Vagina (tissue), 2 donors: ENCODE data around the gene SCAMP4. TPM values are rescaled to one million over a fixed set of nuclear protein-coding genes. Genes with fewer than 3 reads are reported as not detected.
A peak's percentile ranks its signal among the peaks of the same experiment; 100 is the strongest.

Experiments
- DNase-seq, 2 donors: peaks; one replicate each; pipeline ENCODE4 v3.0.0-alpha.2; 2017; ENCODE audit errors: extremely low spot score in 2 of 2
- H3K27ac ChIP-seq: fragments of 200-600 bp; sonication (generic); one replicate; pipeline ENCODE4 v1.5.1; 2019
- H3K27me3 ChIP-seq: fragments of 200-600 bp; sonication (generic); one replicate; pipeline ENCODE4 v1.5.1; 2019
- H3K36me3 ChIP-seq, 2 donors: fragments of 200-600 bp; sonication (generic); one replicate each; pipeline ENCODE4 v1.5.1; 2017 to 2019
- H3K4me1 ChIP-seq: fragments of 200-600 bp; sonication (generic); one replicate; pipeline ENCODE4 v1.5.1; 2019
- H3K4me3 ChIP-seq, 2 donors: fragments of 200-600 bp; sonication (generic); 1 replicate in 1 of 2; 2 replicates in 1 of 2; pipeline ENCODE4 v1.5.1; 2016 to 2019
- H3K9me3 ChIP-seq: fragments of 200-600 bp; sonication (generic); one replicate; pipeline ENCODE4 v1.5.1; 2019
- POLR2A ChIP-seq, 2 donors: fragments of 450-650 bp; IDR thresholded peaks; one replicate each; pipeline ENCODE4 v1.6.1; 2017; ENCODE audit warnings: antibody characterized with exemption in 2 of 2, mild to moderate bottlenecking in 2 of 2, moderate library complexity in 2 of 2
- POLR2AphosphoS5 ChIP-seq, 2 donors: sonication (generic); formaldehyde crosslinking; IDR thresholded peaks; one replicate each; pipeline ENCODE4 v1.9.0; 2017; ENCODE audit warnings: antibody characterized with exemption in 2 of 2, mild to moderate bottlenecking in 2 of 2, low read depth in 1 of 2; ENCODE audit not compliant: insufficient read depth in 1 of 2
- intact Hi-C: fragments of 100-400 bp; cut with DNase I; formaldehyde crosslinking; loops from one replicate; pipeline ENCODE4 v1.15.1; 2023
- total RNA-seq: library from RNA; depleted of rRNA; stranded (reverse); fragments of >200 nt; gene quantifications from one replicate; pipeline ENCODE4 v1.2.3, GENCODE V29; 2016
- TF ChIP-seq, protein P1 (sequence below), 3 experiments: fragments of 450-650 bp in 2 of 3; fragments of 200-600 bp in 1 of 3; sonication (generic) in 1 of 3; IDR thresholded peaks; one replicate each; pipeline ENCODE4 v1.5.1; 2017 to 2019; ENCODE audit warnings: antibody characterized with exemption in 3 of 3, mild to moderate bottlenecking in 2 of 3, moderate library complexity in 2 of 3

Gene SCAMP4
- total RNA-seq, 1 donor from 2014 or later, result 51.3 TPM

GRCh38 chr19:1924320-1924961 is 19.2 kb downstream of the SCAMP4 start:
- peaks cover 0 to 23% of the 10 kb centered on the region in 2 donors for H3K36me3 ChIP-seq

GRCh38 chr19:1925544-1925943 is 20.3 kb downstream of the SCAMP4 start:
- TF ChIP-seq, protein P1, sequence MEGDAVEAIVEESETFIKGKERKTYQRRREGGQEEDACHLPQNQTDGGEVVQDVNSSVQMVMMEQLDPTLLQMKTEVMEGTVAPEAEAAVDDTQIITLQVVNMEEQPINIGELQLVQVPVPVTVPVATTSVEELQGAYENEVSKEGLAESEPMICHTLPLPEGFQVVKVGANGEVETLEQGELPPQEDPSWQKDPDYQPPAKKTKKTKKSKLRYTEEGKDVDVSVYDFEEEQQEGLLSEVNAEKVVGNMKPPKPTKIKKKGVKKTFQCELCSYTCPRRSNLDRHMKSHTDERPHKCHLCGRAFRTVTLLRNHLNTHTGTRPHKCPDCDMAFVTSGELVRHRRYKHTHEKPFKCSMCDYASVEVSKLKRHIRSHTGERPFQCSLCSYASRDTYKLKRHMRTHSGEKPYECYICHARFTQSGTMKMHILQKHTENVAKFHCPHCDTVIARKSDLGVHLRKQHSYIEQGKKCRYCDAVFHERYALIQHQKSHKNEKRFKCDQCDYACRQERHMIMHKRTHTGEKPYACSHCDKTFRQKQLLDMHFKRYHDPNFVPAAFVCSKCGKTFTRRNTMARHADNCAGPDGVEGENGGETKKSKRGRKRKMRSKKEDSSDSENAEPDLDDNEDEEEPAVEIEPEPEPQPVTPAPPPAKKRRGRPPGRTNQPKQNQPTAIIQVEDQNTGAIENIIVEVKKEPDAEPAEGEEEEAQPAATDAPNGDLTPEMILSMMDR (IDR thresholded peaks at IDR 0.05), result no peak
- TF ChIP-seq POLR2A (IDR thresholded peaks at IDR 0.05) (no peak), POLR2AphosphoS5 (IDR thresholded peaks at IDR 0.05; ENCODE audit: insufficient read depth in 1 of 2, low read depth in 1 of 2) (no peak)
- DNase-seq, result no peak
- H3K4me1 ChIP-seq, result peaks cover 14% of the 10 kb centered on the region
- H3K27me3 ChIP-seq, result no peaks in the 10 kb centered on the region
- H3K9me3 ChIP-seq, result no peaks in the 10 kb centered on the region
- intact Hi-C loops, result loop anchor here (5.0 kb wide), 1 partner anchor 147 kb away; no protein-coding TSS in a partner anchor
- no peak overlapping the region for H3K27ac ChIP-seq
- no peak overlapping the region for H3K4me3 ChIP-seq
- peaks cover 0 to 12% of the 10 kb centered on the region in 2 donors for H3K36me3 ChIP-seq

More at GRCh38 chr19:1924320-1924961, 19.2 kb downstream of the SCAMP4 start:
- intact Hi-C loops, result no loop called here
- Histone ChIP-seq H3K4me3 (no peak overlapping the region), H3K27ac (no peak overlapping the region), H3K27me3 (no peaks in the 10 kb centered on the region), H3K9me3 (no peaks in the 10 kb centered on the region), H3K4me1 (peaks cover 6% of the 10 kb centered on the region)
- TF ChIP-seq, protein P1 (IDR thresholded peaks at IDR 0.05), result no peak
- TF ChIP-seq POLR2A (IDR thresholded peaks at IDR 0.05) (no peak), POLR2AphosphoS5 (IDR thresholded peaks at IDR 0.05; ENCODE audit: insufficient read depth in 1 of 2, low read depth in 1 of 2) (no peak)
- no peak for DNase-seq

- Histone ChIP-seq H3K4me1 (peaks cover 14% of the 10 kb centered on the region), H3K27me3 (no peaks in the 10 kb centered on the region), H3K36me3 (peaks cover 0 to 3% of the 10 kb centered on the region in 2 donors), H3K27ac (peak overlapping the region; percentile 2), H3K4me3 (peak overlapping the region; percentile 7 to 28), H3K9me3 (no peaks in the 10 kb centered on the region)
- intact Hi-C loops, result loop anchor here (5.0 kb wide), 1 partner anchor 143 kb away; no protein-coding TSS in a partner anchor
- peak; percentile 37 to 78 for TF ChIP-seq POLR2AphosphoS5 (IDR thresholded peaks at IDR 0.05; ENCODE audit: insufficient read depth in 1 of 2, low read depth in 1 of 2)
- TF ChIP-seq POLR2A (IDR thresholded peaks at IDR 0.05), result no peak
- TF ChIP-seq, protein P1 (IDR thresholded peaks at IDR 0.05), result peak in 2 of 3 experiments; percentile 70 to 82
- DNase-seq, result no peak
Observed at GRCh38 chr19:1929021-1929742, 24.0 kb downstream of the SCAMP4 start.

DNA sequence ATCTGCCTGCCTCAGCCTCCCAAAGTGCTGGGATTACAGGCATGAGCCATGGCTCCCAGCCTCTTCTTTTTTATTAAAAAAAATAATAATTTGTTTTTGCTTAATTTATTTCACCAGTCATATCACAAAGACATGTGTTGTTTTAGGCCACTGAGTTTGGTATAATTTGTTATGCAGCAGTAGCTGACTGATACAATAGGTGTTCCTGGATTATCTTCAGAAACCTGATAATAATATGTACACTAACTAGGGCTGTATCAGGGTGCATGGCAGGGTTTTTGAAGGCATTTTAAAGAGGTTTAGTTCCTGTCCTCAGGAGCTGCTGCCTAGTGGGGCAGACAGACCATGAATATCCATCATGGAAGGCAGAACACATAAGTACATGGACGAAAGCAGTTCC is 26.2 kb downstream of the SCAMP4 start:
- H3K27ac ChIP-seq, result no peak overlapping the region
- peaks cover 14% of the 10 kb centered on the region for H3K4me1 ChIP-seq
- H3K9me3 ChIP-seq, result no peaks in the 10 kb centered on the region
- DNase-seq, result no peak
- intact Hi-C loops, result no loop called here
- H3K36me3 ChIP-seq, result no peaks in the 10 kb centered on the region
- no peaks in the 10 kb centered on the region for H3K27me3 ChIP-seq
- TF ChIP-seq POLR2A (IDR thresholded peaks at IDR 0.05), result no peak
- TF ChIP-seq, protein P1 (IDR thresholded peaks at IDR 0.05), result no peak
- no peak for TF ChIP-seq POLR2AphosphoS5 (IDR thresholded peaks at IDR 0.05; ENCODE audit: insufficient read depth in 1 of 2, low read depth in 1 of 2)
- H3K4me3 ChIP-seq, result no peak overlapping the region
